Kasumi-1 (cell line): ENCODE measurements around the gene MAPKBP1.

Experiments
- DNase-seq, 2 experiments: peaks; one replicate each; lab custom pipeline; 2025; lab: John Stamatoyannopoulos, UW

Gene MAPKBP1

DNA sequence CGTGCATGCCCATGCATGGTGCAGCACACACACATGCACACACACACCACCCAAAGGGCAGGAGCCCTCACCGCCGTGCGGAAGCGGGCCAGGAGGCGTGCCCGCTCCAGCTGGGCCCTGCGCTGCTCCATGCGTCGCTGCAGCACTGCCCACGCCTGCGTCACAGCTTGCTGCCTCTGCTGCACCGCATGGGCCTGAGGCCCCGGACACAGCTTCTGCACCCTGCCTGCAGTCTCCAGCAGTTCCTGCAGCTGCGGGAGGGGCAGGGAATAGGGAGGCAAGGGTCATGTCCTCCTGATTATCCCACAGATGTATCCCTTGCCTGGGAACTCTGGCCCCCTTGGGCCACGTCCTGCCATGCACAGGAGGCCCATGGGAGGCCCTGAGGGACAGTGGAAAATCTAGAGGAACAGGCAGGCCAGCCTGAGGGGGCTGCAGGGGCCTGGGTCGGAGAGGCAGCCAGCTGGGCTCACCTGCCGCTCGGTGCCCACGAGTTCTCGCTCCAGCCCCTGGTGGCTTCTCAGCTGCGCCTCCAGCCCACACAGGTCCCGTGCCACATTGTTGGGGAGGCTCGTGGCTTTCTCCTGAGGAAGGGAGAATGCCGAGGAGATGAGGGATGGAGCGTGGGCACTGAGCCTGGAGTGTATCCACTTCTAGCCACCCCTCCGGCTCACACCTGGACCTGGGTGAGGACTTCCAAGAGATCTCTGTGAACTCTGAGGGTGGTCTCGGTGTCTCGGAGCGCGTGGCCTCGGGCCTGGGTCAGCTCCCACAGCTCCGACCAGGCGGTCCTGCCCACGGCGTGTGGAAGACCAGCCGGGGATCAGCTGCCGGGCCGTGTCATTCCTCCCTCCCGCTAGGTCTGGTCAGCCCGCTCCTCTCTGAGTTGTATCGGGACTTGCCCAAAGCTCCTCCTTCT lies 95.7 kb downstream of the MAPKBP1 start:
- DNase-seq = no peak

DNA sequence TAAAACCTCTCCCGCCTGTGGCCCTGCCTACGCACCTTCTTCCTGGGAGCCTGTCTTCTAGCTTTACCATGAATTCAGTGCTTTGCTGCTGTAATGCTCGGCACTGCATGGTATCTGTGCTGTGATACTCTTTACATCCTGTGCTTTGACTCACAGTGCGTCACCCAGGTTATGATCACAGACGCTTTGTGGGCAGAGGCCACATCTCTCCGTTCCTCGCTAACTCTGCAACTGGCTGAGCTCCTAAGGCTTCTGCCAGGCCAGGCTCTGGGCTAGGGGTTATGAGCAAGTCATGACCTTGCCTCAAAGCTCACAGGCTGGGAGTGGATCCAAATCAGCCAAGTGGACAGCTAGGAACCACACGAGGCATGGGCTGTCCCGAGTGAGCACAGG lies 96.4 kb downstream of the MAPKBP1 start:
- no peak for DNase-seq

DNA sequence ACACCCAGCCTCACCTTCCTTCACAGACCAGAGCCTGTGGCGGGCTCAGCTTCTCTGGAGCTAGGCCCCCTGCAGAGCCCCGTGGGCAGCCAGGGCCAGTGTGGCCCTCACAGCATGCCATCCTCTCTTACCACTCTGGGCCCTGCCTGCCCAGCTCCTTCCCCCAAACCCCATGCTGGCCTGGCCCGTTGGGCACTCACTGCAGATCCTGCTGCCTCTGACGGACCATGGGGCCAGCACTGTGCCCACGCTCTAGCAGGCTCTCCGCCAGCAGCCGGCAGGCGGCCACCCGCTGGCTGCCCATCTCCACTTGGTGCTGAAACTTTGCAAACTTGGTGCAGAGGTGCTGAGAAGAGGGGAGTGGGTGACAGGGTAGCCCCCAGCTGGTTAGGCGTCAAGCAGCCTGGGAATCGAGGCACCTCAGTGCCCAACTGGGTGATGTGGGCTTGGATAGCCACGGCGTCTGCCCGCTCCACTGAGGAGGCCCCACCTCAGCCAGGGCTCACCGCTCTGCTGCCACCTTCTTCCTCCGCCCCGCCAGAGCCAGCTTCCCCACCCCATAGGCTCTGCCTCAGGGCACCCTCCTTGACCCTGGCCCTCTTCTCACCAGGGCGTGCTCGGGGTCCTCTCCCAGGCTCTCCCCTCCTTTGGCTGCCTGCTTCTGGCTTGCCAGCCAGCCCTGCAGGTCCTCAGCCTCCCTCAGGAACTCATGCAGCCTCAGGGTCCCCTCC lies 97.1 kb downstream of the MAPKBP1 start:
- DNase-seq = no peak

DNA sequence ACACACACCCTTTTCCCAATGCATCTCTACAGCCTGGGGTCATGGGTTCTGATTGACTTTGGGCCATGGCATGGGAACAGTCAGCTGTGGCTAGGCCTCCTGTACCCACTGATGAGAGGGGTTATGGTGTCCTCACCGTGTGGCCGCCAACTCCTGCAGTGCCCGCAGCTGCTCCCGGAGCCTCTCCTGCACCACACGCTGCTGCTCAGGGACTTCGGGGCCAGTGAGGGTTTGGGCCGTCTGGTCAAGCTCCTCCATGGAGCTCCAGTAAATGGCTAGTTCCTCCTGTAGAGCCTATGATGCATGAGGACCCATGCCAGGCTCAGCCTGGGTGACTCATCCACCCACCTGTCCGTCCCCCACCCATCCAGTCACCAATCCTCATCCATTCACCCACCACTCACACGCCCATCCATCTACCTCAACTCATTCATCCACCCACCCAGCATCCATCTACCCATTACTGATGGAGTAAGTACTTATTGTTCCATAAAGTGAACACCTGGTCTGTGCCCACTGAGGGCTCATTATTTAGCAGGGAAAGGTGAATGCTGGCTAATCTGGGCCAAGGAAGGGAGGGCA lies 98.0 kb downstream of the MAPKBP1 start:
- DNase-seq = no peak

DNA sequence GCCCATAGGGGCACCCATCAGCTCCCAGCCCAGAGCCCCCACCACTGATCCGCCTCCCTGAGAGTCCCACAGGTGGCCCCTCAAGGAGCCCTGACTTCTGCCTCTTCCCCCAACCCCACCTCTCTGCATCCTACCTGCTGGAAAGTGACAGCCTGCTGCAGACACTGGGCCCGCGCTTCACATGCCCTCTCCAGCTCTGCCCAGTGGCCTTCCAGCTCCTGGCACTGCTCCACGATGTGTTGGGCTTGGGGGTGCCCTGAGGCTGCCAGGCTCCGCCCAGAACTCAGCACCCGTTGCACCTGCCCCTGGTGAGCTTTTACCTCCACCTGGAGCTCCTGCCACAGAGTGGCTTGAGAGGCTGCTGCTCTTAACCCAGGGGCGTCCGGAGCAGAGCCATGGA lies 99.4 kb downstream of the MAPKBP1 start:
- DNase-seq = no peak

DNA sequence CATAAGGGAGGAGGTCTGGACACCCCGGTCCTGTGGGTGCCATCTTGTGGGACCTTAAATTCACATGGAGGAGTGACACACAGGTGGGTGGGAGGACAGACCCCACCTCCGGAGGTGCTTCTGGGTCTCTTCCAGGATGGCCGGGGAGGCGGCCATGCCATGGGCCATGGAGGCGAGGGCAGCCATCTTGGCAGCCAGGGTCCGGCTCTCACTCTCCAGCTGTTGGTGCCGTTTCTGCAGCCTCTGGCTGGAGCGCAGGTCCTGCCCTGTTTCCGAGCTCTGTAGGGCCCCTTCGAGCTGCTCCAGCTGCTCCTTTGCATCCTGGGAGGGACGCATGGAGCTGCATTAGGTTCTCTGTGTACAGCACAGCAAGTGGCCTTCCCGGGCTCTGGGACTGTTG lies 100.5 kb downstream of the MAPKBP1 start:
- no peak for DNase-seq

DNA sequence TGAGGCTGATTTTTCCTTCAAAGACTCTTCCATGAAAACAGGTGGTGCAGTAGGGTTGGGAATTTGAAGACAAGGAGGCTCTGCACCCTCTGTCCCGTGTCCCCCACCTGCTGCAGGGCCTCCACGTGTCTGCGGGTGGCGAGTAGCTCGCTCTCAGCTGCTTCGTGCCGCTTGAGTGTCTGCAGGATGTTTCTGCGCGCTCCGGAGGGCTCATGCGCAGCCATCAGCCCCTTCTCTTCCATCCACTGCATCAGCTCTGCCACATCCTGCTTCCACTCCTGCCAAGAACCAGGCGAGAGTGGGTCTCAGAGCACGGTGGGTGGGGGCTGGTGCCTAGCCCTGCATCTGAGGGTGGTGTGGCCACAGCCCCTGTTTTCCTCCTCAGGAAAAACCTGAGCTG lies 101.7 kb downstream of the MAPKBP1 start:
- DNase-seq = no peak

DNA sequence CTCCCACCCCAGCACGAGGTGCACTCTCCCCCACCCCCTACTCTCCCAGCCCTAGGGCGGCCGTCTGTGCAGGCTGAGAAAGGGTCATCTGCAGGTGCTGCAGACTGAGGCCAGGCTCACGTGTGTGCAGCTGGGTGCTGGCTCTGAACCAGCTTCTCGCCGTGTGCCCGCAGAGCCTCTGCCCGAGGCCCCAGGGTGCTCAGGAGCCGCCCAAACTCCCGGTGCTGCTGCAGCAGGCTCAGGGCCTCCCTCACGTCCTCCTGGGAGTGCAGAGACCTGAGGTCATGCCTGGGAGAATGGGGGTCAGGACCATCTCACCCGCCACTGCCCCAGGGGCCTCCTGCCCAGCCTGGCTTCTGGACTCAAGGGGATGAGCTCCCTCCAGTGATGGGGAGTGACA lies 102.4 kb downstream of the MAPKBP1 start:
- DNase-seq = no peak
